Hepatocyte (in vitro differentiated cells): ENCODE measurements around the gene ITGA11. TPM values are rescaled to one million over a fixed set of nuclear protein-coding genes. Genes with fewer than 3 reads are reported as not detected.

ENCODE experiments used
- DNase-seq: peaks from one replicate; pipeline ENCODE4 v3.0.0-alpha.2; 2016; ENCODE audit warnings: low spot score
- H2AFZ ChIP-seq: fragments of 200-600 bp; sonication (generic); 2 replicates; pipeline ENCODE4 v1.6.0; 2016; ENCODE audit warnings: antibody characterized with exemption, mild to moderate bottlenecking
- H3K27ac ChIP-seq: fragments of 200-600 bp; sonication (generic); 2 replicates; pipeline ENCODE4 v1.5.1; 2016; ENCODE audit warnings: mild to moderate bottlenecking
- H3K27me3 ChIP-seq: fragments of 200-600 bp; sonication (generic); 2 replicates; pipeline ENCODE4 v1.6.1; 2016
- H3K36me3 ChIP-seq: fragments of 200-600 bp; sonication (generic); replicated peaks from 2 replicates; pipeline ENCODE4 v1.5.1; 2016; ENCODE audit warnings: low read depth; ENCODE audit not compliant: insufficient read depth
- H3K4me1 ChIP-seq: fragments of 200-600 bp; sonication (generic); 2 replicates; pipeline ENCODE4 v1.5.1; 2016; ENCODE audit warnings: mild to moderate bottlenecking, moderate library complexity; ENCODE audit not compliant: insufficient read depth
- H3K4me2 ChIP-seq: fragments of 200-600 bp; sonication (generic); 2 replicates; pipeline ENCODE4 v1.6.0; 2016
- H3K4me3 ChIP-seq: fragments of 200-600 bp; sonication (generic); 2 replicates; pipeline ENCODE4 v1.5.1; 2016; ENCODE audit warnings: mild to moderate bottlenecking
- H3K79me2 ChIP-seq: fragments of 200-600 bp; sonication (generic); 2 replicates; pipeline ENCODE4 v1.6.0; 2017; ENCODE audit warnings: mild to moderate bottlenecking
- H3K9me2 ChIP-seq: fragments of 200-600 bp; sonication (generic); replicated peaks from 2 replicates; pipeline ENCODE4 v1.6.0; 2017; ENCODE audit warnings: mild to moderate bottlenecking; ENCODE audit not compliant: insufficient read depth
- H3K9me3 ChIP-seq: fragments of 200-600 bp; sonication (generic); 2 replicates; pipeline ENCODE4 v1.5.1; 2016; ENCODE audit warnings: low read depth, mild to moderate bottlenecking
- H4K20me1 ChIP-seq: fragments of 200-600 bp; sonication (generic); 2 replicates; pipeline ENCODE4 v1.6.0; 2016; ENCODE audit warnings: mild to moderate bottlenecking; ENCODE audit not compliant: insufficient read depth, poor library complexity, severe bottlenecking
- EZH2 ChIP-seq: fragments of 200-600 bp; sonication (generic); IDR thresholded peaks from 2 replicates; pipeline ENCODE4 v1.6.1; 2016; ENCODE audit warnings: antibody characterized with exemption, mild to moderate bottlenecking, borderline replicate concordance
- EZH2phosphoT487 ChIP-seq: fragments of 200-600 bp; sonication (generic); IDR thresholded peaks from one replicate; pipeline ENCODE4 v1.6.1; 2018; ENCODE audit warnings: antibody characterized with exemption, mild to moderate bottlenecking, low read depth, moderate library complexity; ENCODE audit not compliant: unreplicated experiment, severe bottlenecking
- WGBS: methylation state at CpG from one replicate; pipeline ENCODE4 v1.1.6; 2016; ENCODE audit warnings: low lambda C conversion rate; ENCODE audit errors: missing lambda C conversion rate; 5-methylcytosine and 5-hydroxymethylcytosine counted together
- polyA plus RNA-seq: library from polyadenylated mRNA; unstranded; fragments of >200 nt; fragmentation: Nextera tagmentation; extraction: Ambion mirVana; gene quantifications from 2 replicates; pipeline ENCODE4 v1.2.1, GENCODE V29; 2016
- total RNA-seq: library from RNA; depleted of rRNA; stranded (reverse); fragments of >200 nt; gene quantifications from 2 replicates; pipeline ENCODE4 v1.2.3, GENCODE V29; 2014
- TF ChIP-seq, protein P1 (sequence below): fragments of 200-600 bp; sonication (generic); IDR thresholded peaks from 2 replicates; pipeline ENCODE4 v1.5.1; 2016; ENCODE audit warnings: antibody characterized with exemption, mild to moderate bottlenecking; ENCODE audit not compliant: poor library complexity

Gene ITGA11
- total and polyA plus RNA-seq, 2 experiments from 2014 or later = 9.7 to 19.6 TPM

DNA sequence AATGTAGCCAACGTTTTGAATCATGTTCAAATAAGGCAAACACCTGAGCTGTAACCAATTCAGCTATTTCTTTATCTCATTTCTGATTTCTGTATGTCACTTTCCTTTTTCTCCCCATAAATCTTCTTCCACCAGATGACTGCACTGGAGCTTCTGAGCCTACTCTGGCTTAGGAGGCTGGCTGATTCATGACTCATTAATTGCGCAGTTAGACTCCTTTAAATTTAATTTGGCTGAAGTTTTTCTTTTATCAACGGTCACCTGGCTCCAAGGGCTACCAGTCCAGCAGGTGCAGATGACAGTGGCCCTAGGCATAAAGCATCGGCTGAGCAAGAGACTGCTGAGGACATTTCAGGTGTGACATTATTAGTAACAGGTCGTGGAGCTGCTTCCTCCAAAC lies 39.6 kb upstream of the ITGA11 start:
- TF ChIP-seq EZH2phosphoT487 (no peak), EZH2 (no peak)
- TF ChIP-seq, protein P1, sequence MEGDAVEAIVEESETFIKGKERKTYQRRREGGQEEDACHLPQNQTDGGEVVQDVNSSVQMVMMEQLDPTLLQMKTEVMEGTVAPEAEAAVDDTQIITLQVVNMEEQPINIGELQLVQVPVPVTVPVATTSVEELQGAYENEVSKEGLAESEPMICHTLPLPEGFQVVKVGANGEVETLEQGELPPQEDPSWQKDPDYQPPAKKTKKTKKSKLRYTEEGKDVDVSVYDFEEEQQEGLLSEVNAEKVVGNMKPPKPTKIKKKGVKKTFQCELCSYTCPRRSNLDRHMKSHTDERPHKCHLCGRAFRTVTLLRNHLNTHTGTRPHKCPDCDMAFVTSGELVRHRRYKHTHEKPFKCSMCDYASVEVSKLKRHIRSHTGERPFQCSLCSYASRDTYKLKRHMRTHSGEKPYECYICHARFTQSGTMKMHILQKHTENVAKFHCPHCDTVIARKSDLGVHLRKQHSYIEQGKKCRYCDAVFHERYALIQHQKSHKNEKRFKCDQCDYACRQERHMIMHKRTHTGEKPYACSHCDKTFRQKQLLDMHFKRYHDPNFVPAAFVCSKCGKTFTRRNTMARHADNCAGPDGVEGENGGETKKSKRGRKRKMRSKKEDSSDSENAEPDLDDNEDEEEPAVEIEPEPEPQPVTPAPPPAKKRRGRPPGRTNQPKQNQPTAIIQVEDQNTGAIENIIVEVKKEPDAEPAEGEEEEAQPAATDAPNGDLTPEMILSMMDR = no peak
- no peaks in the 10 kb centered on the region for H4K20me1 ChIP-seq
- 73% methylated on average over 5 of the region's 5 CpGs for WGBS
- H3K27me3 ChIP-seq = no peaks in the 10 kb centered on the region
- H3K4me2 ChIP-seq = no peak overlapping the region
- no peaks in the 10 kb centered on the region for H3K9me2 ChIP-seq
- no peak for DNase-seq
- no peak overlapping the region for H3K27ac ChIP-seq
- H2AFZ ChIP-seq = no peak overlapping the region
- H3K4me1 ChIP-seq = peaks cover 3% of the 10 kb centered on the region
- H3K4me3 ChIP-seq = no peak overlapping the region
- H3K9me3 ChIP-seq = no peaks in the 10 kb centered on the region
- no peaks in the 10 kb centered on the region for H3K79me2 ChIP-seq
- H3K36me3 ChIP-seq = no peaks in the 10 kb centered on the region

DNA sequence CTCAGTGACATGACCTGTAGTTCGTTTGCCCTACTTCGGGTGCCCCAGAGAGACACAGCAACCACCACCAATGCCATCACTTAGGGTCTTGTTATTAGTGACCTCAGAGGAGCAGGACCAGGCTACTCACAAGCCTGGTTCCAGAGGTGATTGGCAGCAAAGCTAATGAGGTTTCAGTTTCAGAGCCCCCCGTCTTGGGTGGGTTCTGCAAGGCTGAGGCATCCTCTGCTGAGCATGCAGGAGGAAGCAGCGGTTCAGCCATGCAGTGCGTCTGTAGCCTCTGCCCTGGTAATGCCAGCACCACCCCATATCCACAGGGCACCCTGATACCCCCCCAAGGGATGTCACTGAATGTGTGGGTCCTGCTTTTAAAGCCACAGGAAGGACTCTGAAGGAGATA lies 39.0 kb upstream of the ITGA11 start:
- H3K79me2 ChIP-seq = no peaks in the 10 kb centered on the region
- WGBS = 89% methylated on average over 5 of the region's 5 CpGs
- no peak for DNase-seq

DNA sequence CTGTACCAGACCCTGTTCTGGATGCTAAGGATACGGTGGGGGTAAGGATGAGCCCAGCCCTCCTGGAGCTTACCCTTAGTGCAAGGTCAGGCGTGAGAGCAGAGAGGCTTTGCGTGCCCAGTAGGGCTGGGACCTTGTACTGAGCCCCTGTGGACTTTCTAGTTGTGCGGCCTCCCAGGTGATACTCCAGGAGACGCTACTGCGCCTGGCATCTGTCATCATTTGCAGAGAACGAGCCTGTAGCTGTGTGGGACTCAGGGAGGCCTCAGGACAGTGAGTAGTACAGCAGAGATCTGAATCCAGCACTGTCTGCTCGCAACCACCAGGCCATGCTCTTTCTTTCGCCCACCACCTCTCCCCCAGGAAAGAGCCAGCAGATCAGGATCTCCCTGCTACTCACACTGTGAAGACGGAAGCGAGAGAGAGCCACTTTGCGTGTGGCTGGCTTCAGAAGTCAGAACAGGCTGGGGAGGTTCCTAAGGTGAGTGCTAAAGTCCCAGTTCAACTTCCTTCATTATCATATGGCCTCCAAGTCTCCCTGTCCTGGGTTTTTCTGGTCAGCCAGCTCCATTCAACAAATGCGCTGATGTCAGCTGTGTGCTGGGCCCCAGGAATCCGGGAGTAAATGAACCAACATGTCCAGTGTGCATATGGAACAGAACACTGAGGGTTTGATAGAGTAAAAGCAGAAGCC lies 38.2 kb upstream of the ITGA11 start:
- WGBS = 77% methylated on average over 14 of the region's 14 CpGs
- Histone ChIP-seq H3K4me2 (no peak overlapping the region), H3K9me3 (no peaks in the 10 kb centered on the region), H2AFZ (no peak overlapping the region), H3K9me2 (no peaks in the 10 kb centered on the region), H4K20me1 (no peaks in the 10 kb centered on the region), H3K4me3 (no peak overlapping the region), H3K4me1 (peaks cover 3% of the 10 kb centered on the region), H3K27me3 (no peaks in the 10 kb centered on the region), H3K27ac (peak overlapping the region; percentile 41), H3K79me2 (no peaks in the 10 kb centered on the region), H3K36me3 (no peaks in the 10 kb centered on the region)
- no peak for DNase-seq
- no peak for TF ChIP-seq EZH2phosphoT487
- TF ChIP-seq, protein P1 = no peak
- no peak for TF ChIP-seq EZH2

More for the DNA sequence above, 39.0 kb upstream of the ITGA11 start:
- Histone ChIP-seq H3K4me1 (peaks cover 3% of the 10 kb centered on the region), H3K9me2 (no peaks in the 10 kb centered on the region), H3K4me3 (no peak overlapping the region), H3K4me2 (no peak overlapping the region), H4K20me1 (no peaks in the 10 kb centered on the region), H2AFZ (no peak overlapping the region), H3K27me3 (no peaks in the 10 kb centered on the region), H3K27ac (no peak overlapping the region), H3K36me3 (no peaks in the 10 kb centered on the region), H3K9me3 (no peaks in the 10 kb centered on the region)
- TF ChIP-seq EZH2phosphoT487 (no peak), EZH2 (no peak)
- TF ChIP-seq, protein P1 = no peak
